Measurements from ENCODE around the gene TNFRSF6B. TPM values are rescaled to one million over a fixed set of nuclear protein-coding genes. Genes with fewer than 3 reads are reported as not detected.

Gene TNFRSF6B
- total RNA-seq, 1 donor from 2014 or later: 2.8 TPM

GRCh38 chr20:63733579-63734081, 37.2 kb downstream of the TNFRSF6B start:
- DNase-seq (ENCODE audit: low read depth) (no peak), FAIRE-seq (no peak)
- H3K4me1 Mint-ChIP-seq (ENCODE audit: low read depth, unreplicated experiment): peaks cover 2% of the 10 kb centered on the region
- Histone ChIP-seq H3K4me3 (ENCODE audit: insufficient read depth, low read depth, low read length) (no peak overlapping the region), H3K79me2 (ENCODE audit: insufficient read depth, low read length) (peaks cover 42% of the 10 kb centered on the region), H3K36me3 (ENCODE audit: insufficient read depth, low read length) (peaks cover 3% of the 10 kb centered on the region), H3K4me1 (ENCODE audit: insufficient read depth, low read length) (no peaks in the 10 kb centered on the region), H3K4me2 (ENCODE audit: low read length) (no peak overlapping the region), H2AFZ (ENCODE audit: low read depth, low read length) (no peak overlapping the region), H4K20me1 (ENCODE audit: insufficient read depth, low read length) (peaks cover 63% of the 10 kb centered on the region), H3K27me3 (ENCODE audit: insufficient read depth, low read length) (no peaks in the 10 kb centered on the region), H3K9ac (ENCODE audit: low read length) (no peak overlapping the region), H3K9me3 (ENCODE audit: insufficient read depth, low read depth, low read length) (no peaks in the 10 kb centered on the region), H3K27ac (ENCODE audit: low read depth, low read length) (no peak overlapping the region)
- no peaks in the 10 kb centered on the region for H3K9me3 Mint-ChIP-seq (ENCODE audit: unreplicated experiment)
- no peaks in the 10 kb centered on the region for H3K27me3 Mint-ChIP-seq (ENCODE audit: low read depth, unreplicated experiment)
- H3K36me3 Mint-ChIP-seq (ENCODE audit: low read depth, unreplicated experiment): peaks cover 12% of the 10 kb centered on the region
- H3K4me3 Mint-ChIP-seq (ENCODE audit: unreplicated experiment): no peak overlapping the region
- no peak overlapping the region for H3K27ac Mint-ChIP-seq (ENCODE audit: unreplicated experiment)
- TF ChIP-seq EZH2 (IDR thresholded peaks at IDR 0.05; ENCODE audit: insufficient read depth, low read length) (no peak), CTCF (IDR thresholded peaks at IDR 0.05; ENCODE audit: insufficient read depth, low read depth, low read length) (no peak)

- Histone ChIP-seq H3K27ac (ENCODE audit: low read depth, low read length) (no peak overlapping the region), H3K9me3 (ENCODE audit: insufficient read depth, low read depth, low read length) (no peaks in the 10 kb centered on the region), H3K27me3 (ENCODE audit: insufficient read depth, low read length) (no peaks in the 10 kb centered on the region), H4K20me1 (ENCODE audit: insufficient read depth, low read length) (peaks cover 60% of the 10 kb centered on the region), H3K9ac (ENCODE audit: low read length) (no peak overlapping the region), H3K4me2 (ENCODE audit: low read length) (no peak overlapping the region), H3K4me3 (ENCODE audit: insufficient read depth, low read depth, low read length) (no peak overlapping the region), H3K36me3 (ENCODE audit: insufficient read depth, low read length) (peaks cover 3% of the 10 kb centered on the region), H3K79me2 (ENCODE audit: insufficient read depth, low read length) (peaks cover 35% of the 10 kb centered on the region), H3K4me1 (ENCODE audit: insufficient read depth, low read length) (no peaks in the 10 kb centered on the region), H2AFZ (ENCODE audit: low read depth, low read length) (no peak overlapping the region)
- Mint-ChIP-seq H3K27ac (ENCODE audit: unreplicated experiment) (no peak overlapping the region), H3K4me1 (ENCODE audit: low read depth, unreplicated experiment) (no peaks in the 10 kb centered on the region), H3K27me3 (ENCODE audit: low read depth, unreplicated experiment) (no peaks in the 10 kb centered on the region), H3K36me3 (ENCODE audit: low read depth, unreplicated experiment) (peaks cover 12% of the 10 kb centered on the region), H3K4me3 (ENCODE audit: unreplicated experiment) (no peak overlapping the region), H3K9me3 (ENCODE audit: unreplicated experiment) (no peaks in the 10 kb centered on the region)
- TF ChIP-seq CTCF (IDR thresholded peaks at IDR 0.05; ENCODE audit: insufficient read depth, low read depth, low read length) (no peak), EZH2 (IDR thresholded peaks at IDR 0.05; ENCODE audit: insufficient read depth, low read length) (no peak)
- DNase-seq (ENCODE audit: low read depth) (no peak), FAIRE-seq (no peak)
These were observed 37.9 kb downstream of the TNFRSF6B start for GRCh38 chr20:63734111-63734945.

All from astrocyte (in vitro differentiated cells and primary cell).